ENCODE results near the gene SPAG7. TPM values are rescaled to one million over a fixed set of nuclear protein-coding genes. Genes with fewer than 3 reads are reported as not detected.

SPAG7 gene
- total and polyA plus RNA-seq, 4 donors = 18.6 to 66.3 (median 26.0) TPM

DNA sequence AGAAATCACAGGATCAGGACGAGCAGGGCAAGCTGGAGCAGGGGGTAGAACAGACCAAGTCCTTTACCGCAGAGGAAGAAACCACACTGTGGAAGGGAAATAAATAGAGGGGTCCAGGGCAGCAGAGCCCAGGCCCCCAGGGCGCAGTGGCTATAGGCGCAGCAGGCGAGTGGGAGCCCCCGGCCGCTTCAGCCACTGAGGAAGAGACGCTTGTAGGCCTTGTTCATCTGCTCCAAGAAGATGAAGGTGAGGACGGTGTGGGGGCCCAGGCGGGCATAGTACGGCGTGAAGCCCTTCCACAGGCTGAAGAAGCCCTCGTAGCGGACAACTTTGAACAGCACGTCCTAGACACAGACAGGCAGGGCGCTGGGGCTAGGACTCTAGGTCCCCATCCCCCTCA lies 30.1 kb downstream of the SPAG7 start:
- no peak overlapping the region for H3K9ac ChIP-seq (ENCODE audit: low read depth in 1 of 2, low read length in 2 of 2)
- TF ChIP-seq, protein P1, sequence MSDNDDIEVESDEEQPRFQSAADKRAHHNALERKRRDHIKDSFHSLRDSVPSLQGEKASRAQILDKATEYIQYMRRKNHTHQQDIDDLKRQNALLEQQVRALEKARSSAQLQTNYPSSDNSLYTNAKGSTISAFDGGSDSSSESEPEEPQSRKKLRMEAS (IDR thresholded peaks at IDR 0.05) = no peak
- TF ChIP-seq GABPA (IDR thresholded peaks at IDR 0.05 in 1 of 2, conservative IDR thresholded peaks at IDR 0.05 in 1 of 2) (no peak), NR2F2 (IDR thresholded peaks at IDR 0.05) (no peak), FOXA2 (IDR thresholded peaks at IDR 0.05) (no peak), JUND (IDR thresholded peaks at IDR 0.05) (no peak), SP1 (IDR thresholded peaks at IDR 0.05) (no peak), HNF4A (conservative IDR thresholded peaks at IDR 0.05) (no peak), EGR1 (IDR thresholded peaks at IDR 0.05; ENCODE audit: low read depth in 2 of 2) (no peak)
- TF ChIP-seq, protein P2, sequence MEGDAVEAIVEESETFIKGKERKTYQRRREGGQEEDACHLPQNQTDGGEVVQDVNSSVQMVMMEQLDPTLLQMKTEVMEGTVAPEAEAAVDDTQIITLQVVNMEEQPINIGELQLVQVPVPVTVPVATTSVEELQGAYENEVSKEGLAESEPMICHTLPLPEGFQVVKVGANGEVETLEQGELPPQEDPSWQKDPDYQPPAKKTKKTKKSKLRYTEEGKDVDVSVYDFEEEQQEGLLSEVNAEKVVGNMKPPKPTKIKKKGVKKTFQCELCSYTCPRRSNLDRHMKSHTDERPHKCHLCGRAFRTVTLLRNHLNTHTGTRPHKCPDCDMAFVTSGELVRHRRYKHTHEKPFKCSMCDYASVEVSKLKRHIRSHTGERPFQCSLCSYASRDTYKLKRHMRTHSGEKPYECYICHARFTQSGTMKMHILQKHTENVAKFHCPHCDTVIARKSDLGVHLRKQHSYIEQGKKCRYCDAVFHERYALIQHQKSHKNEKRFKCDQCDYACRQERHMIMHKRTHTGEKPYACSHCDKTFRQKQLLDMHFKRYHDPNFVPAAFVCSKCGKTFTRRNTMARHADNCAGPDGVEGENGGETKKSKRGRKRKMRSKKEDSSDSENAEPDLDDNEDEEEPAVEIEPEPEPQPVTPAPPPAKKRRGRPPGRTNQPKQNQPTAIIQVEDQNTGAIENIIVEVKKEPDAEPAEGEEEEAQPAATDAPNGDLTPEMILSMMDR (IDR thresholded peaks at IDR 0.05; ENCODE audit: low read depth, low read length, missing input control) = no peak
- TF ChIP-seq, protein P3, sequence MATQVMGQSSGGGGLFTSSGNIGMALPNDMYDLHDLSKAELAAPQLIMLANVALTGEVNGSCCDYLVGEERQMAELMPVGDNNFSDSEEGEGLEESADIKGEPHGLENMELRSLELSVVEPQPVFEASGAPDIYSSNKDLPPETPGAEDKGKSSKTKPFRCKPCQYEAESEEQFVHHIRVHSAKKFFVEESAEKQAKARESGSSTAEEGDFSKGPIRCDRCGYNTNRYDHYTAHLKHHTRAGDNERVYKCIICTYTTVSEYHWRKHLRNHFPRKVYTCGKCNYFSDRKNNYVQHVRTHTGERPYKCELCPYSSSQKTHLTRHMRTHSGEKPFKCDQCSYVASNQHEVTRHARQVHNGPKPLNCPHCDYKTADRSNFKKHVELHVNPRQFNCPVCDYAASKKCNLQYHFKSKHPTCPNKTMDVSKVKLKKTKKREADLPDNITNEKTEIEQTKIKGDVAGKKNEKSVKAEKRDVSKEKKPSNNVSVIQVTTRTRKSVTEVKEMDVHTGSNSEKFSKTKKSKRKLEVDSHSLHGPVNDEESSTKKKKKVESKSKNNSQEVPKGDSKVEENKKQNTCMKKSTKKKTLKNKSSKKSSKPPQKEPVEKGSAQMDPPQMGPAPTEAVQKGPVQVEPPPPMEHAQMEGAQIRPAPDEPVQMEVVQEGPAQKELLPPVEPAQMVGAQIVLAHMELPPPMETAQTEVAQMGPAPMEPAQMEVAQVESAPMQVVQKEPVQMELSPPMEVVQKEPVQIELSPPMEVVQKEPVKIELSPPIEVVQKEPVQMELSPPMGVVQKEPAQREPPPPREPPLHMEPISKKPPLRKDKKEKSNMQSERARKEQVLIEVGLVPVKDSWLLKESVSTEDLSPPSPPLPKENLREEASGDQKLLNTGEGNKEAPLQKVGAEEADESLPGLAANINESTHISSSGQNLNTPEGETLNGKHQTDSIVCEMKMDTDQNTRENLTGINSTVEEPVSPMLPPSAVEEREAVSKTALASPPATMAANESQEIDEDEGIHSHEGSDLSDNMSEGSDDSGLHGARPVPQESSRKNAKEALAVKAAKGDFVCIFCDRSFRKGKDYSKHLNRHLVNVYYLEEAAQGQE (IDR thresholded peaks at IDR 0.05) = no peak
- H3K27ac ChIP-seq (ENCODE audit: low read depth in 1 of 2, low read length in 2 of 2) = no peak overlapping the region
- no peaks in the 10 kb centered on the region for H3K27me3 ChIP-seq (ENCODE audit: control insufficient read depth in 4 of 4, insufficient read depth in 4 of 4, low read length in 3 of 4)
- H3K9me3 ChIP-seq (ENCODE audit: control insufficient read depth in 4 of 4, low read length in 3 of 4) = no peaks in the 10 kb centered on the region
- H3K4me3 ChIP-seq (ENCODE audit: low read depth in 1 of 3, low read length in 3 of 3) = no peak overlapping the region
- no peak for DNase-seq (ENCODE audit: low spot score)
- H3K36me3 ChIP-seq (ENCODE audit: control insufficient read depth in 4 of 4, insufficient read depth in 3 of 4, low read depth in 1 of 4, low read length in 3 of 4) = peaks cover 1 to 15% (median 8%) of the 10 kb centered on the region in 4 donors
- 95% methylated on average over 16 of the region's 16 CpGs for WGBS
- H3K4me1 ChIP-seq (ENCODE audit: control insufficient read depth in 4 of 4, insufficient read depth in 4 of 4, low read length in 3 of 4) = peaks cover 8 to 43% (median 30%) of the 10 kb centered on the region in 4 donors

DNA sequence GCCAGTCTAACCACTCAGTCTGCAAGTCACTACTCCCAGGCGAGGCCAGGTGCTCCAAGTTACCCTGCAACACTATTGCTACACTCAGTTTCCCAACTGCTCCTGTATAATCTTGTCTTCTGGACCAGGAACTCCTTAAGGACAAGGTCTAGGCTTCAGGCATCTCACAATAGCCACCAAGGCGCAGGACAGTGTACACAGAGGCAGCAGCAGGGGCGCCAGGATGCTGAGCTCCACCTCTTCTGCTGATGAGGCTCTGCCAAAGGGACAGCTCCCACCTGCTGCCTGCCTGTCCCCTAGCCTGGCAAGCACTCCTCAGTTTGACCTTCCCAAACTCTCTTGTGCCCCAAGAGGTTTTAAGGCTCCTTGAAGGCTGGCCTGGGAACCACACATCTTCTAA lies 31.2 kb downstream of the SPAG7 start:
- 96% methylated on average over 3 of the region's 3 CpGs for WGBS
- no peak for TF ChIP-seq FOXA2 (IDR thresholded peaks at IDR 0.05)
- no peak for TF ChIP-seq NR2F2 (IDR thresholded peaks at IDR 0.05)
- TF ChIP-seq, protein P1 (IDR thresholded peaks at IDR 0.05) = no peak
- TF ChIP-seq RXRA (IDR thresholded peaks at IDR 0.05) = no peak
- no peak for TF ChIP-seq SP1 (IDR thresholded peaks at IDR 0.05)
- TF ChIP-seq HNF4G (IDR thresholded peaks at IDR 0.05) = no peak
- TF ChIP-seq, protein P2 (IDR thresholded peaks at IDR 0.05; ENCODE audit: low read depth, low read length, missing input control) = no peak
- TF ChIP-seq RAD21 (IDR thresholded peaks at IDR 0.05) = no peak
- TF ChIP-seq, protein P4, sequence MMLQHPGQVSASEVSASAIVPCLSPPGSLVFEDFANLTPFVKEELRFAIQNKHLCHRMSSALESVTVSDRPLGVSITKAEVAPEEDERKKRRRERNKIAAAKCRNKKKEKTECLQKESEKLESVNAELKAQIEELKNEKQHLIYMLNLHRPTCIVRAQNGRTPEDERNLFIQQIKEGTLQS (IDR thresholded peaks at IDR 0.05) = no peak
- no peak for TF ChIP-seq TAF1 (conservative IDR thresholded peaks at IDR 0.05)
- TF ChIP-seq, protein P3 (IDR thresholded peaks at IDR 0.05) = no peak
- TF ChIP-seq GABPA (IDR thresholded peaks at IDR 0.05 in 1 of 2, conservative IDR thresholded peaks at IDR 0.05 in 1 of 2) = no peak
- TF ChIP-seq JUND (IDR thresholded peaks at IDR 0.05) = no peak
- TF ChIP-seq HNF4A (conservative IDR thresholded peaks at IDR 0.05) = no peak
- TF ChIP-seq YY1 (IDR thresholded peaks at IDR 0.05) = no peak
- TF ChIP-seq, protein P5, sequence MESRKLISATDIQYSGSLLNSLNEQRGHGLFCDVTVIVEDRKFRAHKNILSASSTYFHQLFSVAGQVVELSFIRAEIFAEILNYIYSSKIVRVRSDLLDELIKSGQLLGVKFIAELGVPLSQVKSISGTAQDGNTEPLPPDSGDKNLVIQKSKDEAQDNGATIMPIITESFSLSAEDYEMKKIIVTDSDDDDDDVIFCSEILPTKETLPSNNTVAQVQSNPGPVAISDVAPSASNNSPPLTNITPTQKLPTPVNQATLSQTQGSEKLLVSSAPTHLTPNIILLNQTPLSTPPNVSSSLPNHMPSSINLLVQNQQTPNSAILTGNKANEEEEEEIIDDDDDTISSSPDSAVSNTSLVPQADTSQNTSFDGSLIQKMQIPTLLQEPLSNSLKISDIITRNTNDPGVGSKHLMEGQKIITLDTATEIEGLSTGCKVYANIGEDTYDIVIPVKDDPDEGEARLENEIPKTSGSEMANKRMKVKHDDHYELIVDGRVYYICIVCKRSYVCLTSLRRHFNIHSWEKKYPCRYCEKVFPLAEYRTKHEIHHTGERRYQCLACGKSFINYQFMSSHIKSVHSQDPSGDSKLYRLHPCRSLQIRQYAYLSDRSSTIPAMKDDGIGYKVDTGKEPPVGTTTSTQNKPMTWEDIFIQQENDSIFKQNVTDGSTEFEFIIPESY (IDR thresholded peaks at IDR 0.05) = no peak
- TF ChIP-seq EGR1 (IDR thresholded peaks at IDR 0.05; ENCODE audit: low read depth in 2 of 2) = no peak

More for the DNA sequence above, 31.2 kb downstream of the SPAG7 start:
- H3K36me3 ChIP-seq (ENCODE audit: control insufficient read depth in 4 of 4, insufficient read depth in 3 of 4, low read depth in 1 of 4, low read length in 3 of 4) = peaks cover 1 to 15% (median 5%) of the 10 kb centered on the region in 4 donors
- no peak overlapping the region for H3K4me3 ChIP-seq (ENCODE audit: low read depth in 1 of 3, low read length in 3 of 3)
- H3K27me3 ChIP-seq (ENCODE audit: control insufficient read depth in 4 of 4, insufficient read depth in 4 of 4, low read length in 3 of 4) = no peaks in the 10 kb centered on the region
- H3K9ac ChIP-seq (ENCODE audit: low read depth in 1 of 2, low read length in 2 of 2) = no peak overlapping the region
- DNase-seq (ENCODE audit: low spot score) = no peak
- H3K27ac ChIP-seq (ENCODE audit: low read depth in 1 of 2, low read length in 2 of 2) = no peak overlapping the region
- H3K4me1 ChIP-seq (ENCODE audit: control insufficient read depth in 4 of 4, insufficient read depth in 4 of 4, low read length in 3 of 4) = peaks cover 8 to 37% (median 25%) of the 10 kb centered on the region in 4 donors
- H3K9me3 ChIP-seq (ENCODE audit: control insufficient read depth in 4 of 4, low read length in 3 of 4) = no peaks in the 10 kb centered on the region
